ENCODE results near the gene TBC1D1. TPM values are rescaled to one million over a fixed set of nuclear protein-coding genes. Genes with fewer than 3 reads are reported as not detected.
A peak's percentile ranks its signal among the peaks of the same experiment; 100 is the strongest.

TBC1D1 gene
- total RNA-seq, 1 experiment from 2014 or later, result 28.5 TPM

DNA sequence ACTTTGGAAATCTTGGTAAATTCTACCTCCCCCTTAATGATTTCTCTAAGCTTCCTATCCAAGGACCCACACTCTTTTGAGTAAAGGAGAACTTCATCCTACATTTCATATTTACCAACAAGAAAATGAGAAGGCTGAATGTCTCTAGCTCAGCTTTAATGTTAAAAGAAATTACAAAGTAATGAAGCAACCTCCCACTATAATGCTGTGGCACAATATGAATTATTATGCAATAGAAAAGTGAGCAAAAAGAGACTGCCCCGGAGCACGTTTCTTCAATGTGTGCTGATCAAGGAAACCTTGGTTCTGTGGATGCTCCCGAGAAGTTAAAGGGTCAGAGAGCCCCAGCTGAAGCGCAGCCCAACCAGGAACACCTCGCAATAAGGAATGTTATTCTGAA, 9.1 kb upstream of the TBC1D1 start:
- H3K4me3 Mint-ChIP-seq (ENCODE audit: unreplicated experiment), result no peak overlapping the region
- H3K27ac Mint-ChIP-seq (ENCODE audit: unreplicated experiment), result no peak overlapping the region
- no peaks in the 10 kb centered on the region for H3K36me3 Mint-ChIP-seq (ENCODE audit: insufficient read depth, unreplicated experiment)
- no peak for DNase-seq
- Histone ChIP-seq H3K4me1 (no peaks in the 10 kb centered on the region), H3K36me3 (ENCODE audit: control insufficient read depth, insufficient read depth, low read length) (no peaks in the 10 kb centered on the region), H3K4me3 (ENCODE audit: low read depth, low read length) (no peak overlapping the region), H3K27me3 (replicated peaks; ENCODE audit: control insufficient read depth, insufficient read depth, low read length) (no peaks in the 10 kb centered on the region), H3K9me3 (no peaks in the 10 kb centered on the region)
- no peaks in the 10 kb centered on the region for H3K9me3 Mint-ChIP-seq (ENCODE audit: unreplicated experiment)
- POLR2A ChIA-PET, result no interaction called here
- BruUV-seq (replicated peaks), result no TSS peak
- no peaks in the 10 kb centered on the region for H3K4me1 Mint-ChIP-seq (ENCODE audit: low read depth, unreplicated experiment)
- TF ChIP-seq, protein P1, sequence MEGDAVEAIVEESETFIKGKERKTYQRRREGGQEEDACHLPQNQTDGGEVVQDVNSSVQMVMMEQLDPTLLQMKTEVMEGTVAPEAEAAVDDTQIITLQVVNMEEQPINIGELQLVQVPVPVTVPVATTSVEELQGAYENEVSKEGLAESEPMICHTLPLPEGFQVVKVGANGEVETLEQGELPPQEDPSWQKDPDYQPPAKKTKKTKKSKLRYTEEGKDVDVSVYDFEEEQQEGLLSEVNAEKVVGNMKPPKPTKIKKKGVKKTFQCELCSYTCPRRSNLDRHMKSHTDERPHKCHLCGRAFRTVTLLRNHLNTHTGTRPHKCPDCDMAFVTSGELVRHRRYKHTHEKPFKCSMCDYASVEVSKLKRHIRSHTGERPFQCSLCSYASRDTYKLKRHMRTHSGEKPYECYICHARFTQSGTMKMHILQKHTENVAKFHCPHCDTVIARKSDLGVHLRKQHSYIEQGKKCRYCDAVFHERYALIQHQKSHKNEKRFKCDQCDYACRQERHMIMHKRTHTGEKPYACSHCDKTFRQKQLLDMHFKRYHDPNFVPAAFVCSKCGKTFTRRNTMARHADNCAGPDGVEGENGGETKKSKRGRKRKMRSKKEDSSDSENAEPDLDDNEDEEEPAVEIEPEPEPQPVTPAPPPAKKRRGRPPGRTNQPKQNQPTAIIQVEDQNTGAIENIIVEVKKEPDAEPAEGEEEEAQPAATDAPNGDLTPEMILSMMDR (IDR thresholded peaks at IDR 0.05; ENCODE audit: insufficient read depth in 1 of 2, low read depth in 1 of 2, low read length in 1 of 2, severe bottlenecking in 1 of 2, unreplicated experiment in 1 of 2), result no peak
- intact Hi-C loops (cut with micrococcal nuclease; ENCODE audit: unreplicated experiment), result no loop called here
- CTCF ChIA-PET, result interaction anchor here (0.6 kb wide), 1 partner anchor 13 kb away, joined by 3 read pairs; no protein-coding TSS in a partner anchor
- H3K27me3 Mint-ChIP-seq (ENCODE audit: insufficient read depth, unreplicated experiment), result peaks cover 4% of the 10 kb centered on the region

DNA sequence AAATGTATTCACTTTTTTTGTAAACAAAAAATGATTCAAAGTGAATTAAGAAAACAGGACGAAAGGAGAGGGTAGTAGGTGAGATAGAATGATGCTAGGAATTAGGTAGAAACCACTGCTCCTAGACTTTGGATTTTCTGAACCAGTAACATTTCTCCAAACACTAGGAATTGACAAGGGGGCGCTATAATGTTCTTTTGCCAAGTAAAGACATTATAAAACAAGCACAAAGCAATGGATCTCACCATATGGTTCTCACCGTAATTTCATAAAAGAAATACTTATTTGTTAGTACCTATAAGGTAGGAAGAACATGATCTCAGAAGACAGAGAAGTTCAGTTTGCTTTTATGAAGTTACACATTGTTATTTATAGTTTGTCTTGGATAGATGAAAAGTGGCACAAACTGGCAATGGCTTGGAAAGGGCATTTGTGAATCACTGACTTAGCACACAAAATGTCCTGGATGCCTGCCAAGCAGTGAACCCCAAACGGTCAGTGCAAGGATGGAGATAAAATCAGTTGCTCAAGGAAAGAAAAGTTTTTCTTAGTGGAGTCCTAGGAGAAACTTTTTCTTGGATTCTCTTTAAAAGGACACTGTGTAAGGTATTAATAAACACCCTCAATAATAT, 8.1 kb upstream of the TBC1D1 start:
- H3K36me3 Mint-ChIP-seq (ENCODE audit: insufficient read depth, unreplicated experiment), result no peaks in the 10 kb centered on the region
- H3K27ac Mint-ChIP-seq (ENCODE audit: unreplicated experiment), result no peak overlapping the region
- BruUV-seq (replicated peaks), result no TSS peak
- ChIA-PET CTCF (no interaction called here), POLR2A (no interaction called here)
- Histone ChIP-seq H3K4me3 (ENCODE audit: low read depth, low read length) (no peak overlapping the region), H3K36me3 (ENCODE audit: control insufficient read depth, insufficient read depth, low read length) (no peaks in the 10 kb centered on the region), H3K4me1 (no peaks in the 10 kb centered on the region), H3K27me3 (replicated peaks; ENCODE audit: control insufficient read depth, insufficient read depth, low read length) (no peaks in the 10 kb centered on the region), H3K9me3 (no peaks in the 10 kb centered on the region)
- intact Hi-C loops (cut with micrococcal nuclease; ENCODE audit: unreplicated experiment), result no loop called here
- TF ChIP-seq, protein P1 (IDR thresholded peaks at IDR 0.05; ENCODE audit: insufficient read depth in 1 of 2, low read depth in 1 of 2, low read length in 1 of 2, severe bottlenecking in 1 of 2, unreplicated experiment in 1 of 2), result peak in 1 of 2 experiments; percentile 14
- H3K27me3 Mint-ChIP-seq (ENCODE audit: insufficient read depth, unreplicated experiment), result peaks cover 5% of the 10 kb centered on the region
- no peak for DNase-seq
- H3K9me3 Mint-ChIP-seq (ENCODE audit: unreplicated experiment), result no peaks in the 10 kb centered on the region
- no peak overlapping the region for H3K4me3 Mint-ChIP-seq (ENCODE audit: unreplicated experiment)
- no peaks in the 10 kb centered on the region for H3K4me1 Mint-ChIP-seq (ENCODE audit: low read depth, unreplicated experiment)

DNA sequence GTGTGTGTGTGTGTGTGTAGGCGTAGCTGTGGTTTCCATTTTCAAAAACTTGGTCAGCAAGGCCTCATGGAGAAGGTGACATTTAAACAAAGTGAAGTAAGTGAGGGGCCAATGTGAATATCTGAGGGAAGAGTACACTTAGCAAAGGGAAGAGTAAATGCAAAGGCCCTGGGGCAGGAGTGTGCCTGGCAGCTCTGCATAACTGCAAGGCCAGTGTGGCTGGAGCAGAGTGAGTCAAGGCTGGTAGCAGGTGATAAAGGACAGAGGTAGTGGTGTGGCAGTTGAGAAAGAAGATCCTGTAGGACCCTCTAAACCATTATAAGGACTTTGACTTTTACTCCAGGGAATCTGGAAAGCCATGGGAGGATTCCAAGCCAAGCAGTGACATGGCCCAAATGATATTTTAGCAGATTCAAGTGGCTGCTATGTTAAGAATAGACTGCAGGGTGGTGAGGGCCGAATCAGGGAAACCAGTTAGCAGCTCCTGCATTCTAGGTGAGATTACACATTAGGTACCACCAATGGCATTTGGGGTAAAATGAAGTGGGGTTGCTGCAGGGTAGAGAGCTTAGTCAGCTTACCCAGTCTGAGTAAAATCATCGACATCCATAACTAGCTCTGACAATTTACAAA, 5.9 kb upstream of the TBC1D1 start:
- TF ChIP-seq, protein P1 (IDR thresholded peaks at IDR 0.05; ENCODE audit: insufficient read depth in 1 of 2, low read depth in 1 of 2, low read length in 1 of 2, severe bottlenecking in 1 of 2, unreplicated experiment in 1 of 2), result no peak
- H3K36me3 Mint-ChIP-seq (ENCODE audit: insufficient read depth, unreplicated experiment), result no peaks in the 10 kb centered on the region
- H3K27me3 ChIP-seq (replicated peaks; ENCODE audit: control insufficient read depth, insufficient read depth, low read length), result no peaks in the 10 kb centered on the region; the same call in 1 of the 2 replicates
- no peaks in the 10 kb centered on the region for H3K4me1 ChIP-seq
- no peaks in the 10 kb centered on the region for H3K9me3 Mint-ChIP-seq (ENCODE audit: unreplicated experiment)
- peaks cover 8% of the 10 kb centered on the region for H3K27me3 Mint-ChIP-seq (ENCODE audit: insufficient read depth, unreplicated experiment)
- H3K4me3 Mint-ChIP-seq (ENCODE audit: unreplicated experiment), result no peak overlapping the region
- no peaks in the 10 kb centered on the region for H3K36me3 ChIP-seq (ENCODE audit: control insufficient read depth, insufficient read depth, low read length)
- ChIA-PET CTCF (no interaction called here), POLR2A (no interaction called here)
- no peak overlapping the region for H3K27ac Mint-ChIP-seq (ENCODE audit: unreplicated experiment)
- no TSS peak for BruUV-seq (replicated peaks)
- no peak overlapping the region for H3K4me3 ChIP-seq (ENCODE audit: low read depth, low read length)
- intact Hi-C loops (cut with micrococcal nuclease; ENCODE audit: unreplicated experiment), result no loop called here
- no peaks in the 10 kb centered on the region for H3K4me1 Mint-ChIP-seq (ENCODE audit: low read depth, unreplicated experiment)
- no peak for DNase-seq
- no peaks in the 10 kb centered on the region for H3K9me3 ChIP-seq

Data from Caco-2 (cell line).